ENCODE results near the gene MASP1.

DNA sequence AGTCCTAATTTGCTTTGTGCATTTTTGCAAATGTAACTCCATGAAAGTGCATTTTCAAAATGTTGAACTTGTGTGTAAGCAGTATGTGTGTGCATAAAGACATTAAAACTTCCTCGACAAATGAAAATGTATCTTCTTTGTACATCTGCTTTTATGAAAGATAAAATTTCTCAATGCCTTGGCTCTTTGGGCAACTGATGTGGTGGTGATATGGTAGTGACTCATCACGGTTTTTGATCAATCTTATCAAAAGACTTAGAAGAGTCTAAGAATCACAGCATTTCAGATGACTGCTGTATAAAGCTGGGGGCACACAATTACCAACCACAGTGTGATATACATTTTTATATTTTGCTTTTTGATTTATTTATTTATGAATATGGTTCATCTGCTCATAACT is 5.4 kb upstream of the MASP1 start:
- TF ChIP-seq ZNF331 (CRISPR knock-in tag; IDR thresholded peaks at IDR 0.05; ENCODE audit: low read depth) (no peak), CTCF (conservative IDR thresholded peaks at IDR 0.05; ENCODE audit: low read depth in 2 of 2) (no peak), EZH2 (IDR thresholded peaks at IDR 0.05; ENCODE audit: low read depth, unreplicated experiment) (no peak), POLR2AphosphoS5 (IDR thresholded peaks at IDR 0.05; ENCODE audit: low read depth) (no peak), EZH2phosphoT487 (IDR thresholded peaks at IDR 0.05; ENCODE audit: unreplicated experiment) (no peak), NANOG (IDR thresholded peaks at IDR 0.05; ENCODE audit: borderline replicate concordance) (no peak)
- TF ChIP-seq, protein P1, sequence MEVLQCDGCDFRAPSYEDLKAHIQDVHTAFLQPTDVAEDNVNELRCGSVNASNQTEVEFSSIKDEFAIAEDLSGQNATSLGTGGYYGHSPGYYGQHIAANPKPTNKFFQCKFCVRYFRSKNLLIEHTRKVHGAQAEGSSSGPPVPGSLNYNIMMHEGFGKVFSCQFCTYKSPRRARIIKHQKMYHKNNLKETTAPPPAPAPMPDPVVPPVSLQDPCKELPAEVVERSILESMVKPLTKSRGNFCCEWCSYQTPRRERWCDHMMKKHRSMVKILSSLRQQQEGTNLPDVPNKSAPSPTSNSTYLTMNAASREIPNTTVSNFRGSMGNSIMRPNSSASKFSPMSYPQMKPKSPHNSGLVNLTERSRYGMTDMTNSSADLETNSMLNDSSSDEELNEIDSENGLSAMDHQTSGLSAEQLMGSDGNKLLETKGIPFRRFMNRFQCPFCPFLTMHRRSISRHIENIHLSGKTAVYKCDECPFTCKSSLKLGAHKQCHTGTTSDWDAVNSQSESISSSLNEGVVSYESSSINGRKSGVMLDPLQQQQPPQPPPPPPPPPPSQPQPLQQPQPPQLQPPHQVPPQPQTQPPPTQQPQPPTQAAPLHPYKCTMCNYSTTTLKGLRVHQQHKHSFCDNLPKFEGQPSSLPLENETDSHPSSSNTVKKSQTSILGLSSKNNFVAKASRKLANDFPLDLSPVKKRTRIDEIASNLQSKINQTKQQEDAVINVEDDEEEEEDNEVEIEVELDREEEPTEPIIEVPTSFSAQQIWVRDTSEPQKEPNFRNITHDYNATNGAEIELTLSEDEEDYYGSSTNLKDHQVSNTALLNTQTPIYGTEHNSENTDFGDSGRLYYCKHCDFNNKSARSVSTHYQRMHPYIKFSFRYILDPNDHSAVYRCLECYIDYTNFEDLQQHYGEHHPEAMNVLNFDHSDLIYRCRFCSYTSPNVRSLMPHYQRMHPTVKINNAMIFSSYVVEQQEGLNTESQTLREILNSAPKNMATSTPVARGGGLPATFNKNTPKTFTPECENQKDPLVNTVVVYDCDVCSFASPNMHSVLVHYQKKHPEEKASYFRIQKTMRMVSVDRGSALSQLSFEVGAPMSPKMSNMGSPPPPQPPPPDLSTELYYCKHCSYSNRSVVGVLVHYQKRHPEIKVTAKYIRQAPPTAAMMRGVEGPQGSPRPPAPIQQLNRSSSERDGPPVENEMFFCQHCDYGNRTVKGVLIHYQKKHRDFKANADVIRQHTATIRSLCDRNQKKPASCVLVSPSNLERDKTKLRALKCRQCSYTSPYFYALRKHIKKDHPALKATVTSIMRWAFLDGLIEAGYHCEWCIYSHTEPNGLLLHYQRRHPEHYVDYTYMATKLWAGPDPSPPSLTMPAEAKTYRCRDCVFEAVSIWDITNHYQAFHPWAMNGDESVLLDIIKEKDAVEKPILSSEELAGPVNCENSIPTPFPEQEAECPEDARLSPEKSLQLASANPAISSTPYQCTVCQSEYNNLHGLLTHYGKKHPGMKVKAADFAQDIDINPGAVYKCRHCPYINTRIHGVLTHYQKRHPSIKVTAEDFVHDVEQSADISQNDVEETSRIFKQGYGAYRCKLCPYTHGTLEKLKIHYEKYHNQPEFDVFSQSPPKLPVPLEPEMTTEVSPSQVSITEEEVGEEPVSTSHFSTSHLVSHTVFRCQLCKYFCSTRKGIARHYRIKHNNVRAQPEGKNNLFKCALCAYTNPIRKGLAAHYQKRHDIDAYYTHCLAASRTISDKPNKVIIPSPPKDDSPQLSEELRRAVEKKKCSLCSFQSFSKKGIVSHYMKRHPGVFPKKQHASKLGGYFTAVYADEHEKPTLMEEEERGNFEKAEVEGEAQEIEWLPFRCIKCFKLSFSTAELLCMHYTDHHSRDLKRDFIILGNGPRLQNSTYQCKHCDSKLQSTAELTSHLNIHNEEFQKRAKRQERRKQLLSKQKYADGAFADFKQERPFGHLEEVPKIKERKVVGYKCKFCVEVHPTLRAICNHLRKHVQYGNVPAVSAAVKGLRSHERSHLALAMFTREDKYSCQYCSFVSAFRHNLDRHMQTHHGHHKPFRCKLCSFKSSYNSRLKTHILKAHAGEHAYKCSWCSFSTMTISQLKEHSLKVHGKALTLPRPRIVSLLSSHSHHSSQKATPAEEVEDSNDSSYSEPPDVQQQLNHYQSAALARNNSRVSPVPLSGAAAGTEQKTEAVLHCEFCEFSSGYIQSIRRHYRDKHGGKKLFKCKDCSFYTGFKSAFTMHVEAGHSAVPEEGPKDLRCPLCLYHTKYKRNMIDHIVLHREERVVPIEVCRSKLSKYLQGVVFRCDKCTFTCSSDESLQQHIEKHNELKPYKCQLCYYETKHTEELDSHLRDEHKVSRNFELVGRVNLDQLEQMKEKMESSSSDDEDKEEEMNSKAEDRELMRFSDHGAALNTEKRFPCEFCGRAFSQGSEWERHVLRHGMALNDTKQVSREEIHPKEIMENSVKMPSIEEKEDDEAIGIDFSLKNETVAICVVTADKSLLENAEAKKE (CRISPR knock-in tag; IDR thresholded peaks at IDR 0.05) = no peak
- TF ChIP-seq, protein P2, sequence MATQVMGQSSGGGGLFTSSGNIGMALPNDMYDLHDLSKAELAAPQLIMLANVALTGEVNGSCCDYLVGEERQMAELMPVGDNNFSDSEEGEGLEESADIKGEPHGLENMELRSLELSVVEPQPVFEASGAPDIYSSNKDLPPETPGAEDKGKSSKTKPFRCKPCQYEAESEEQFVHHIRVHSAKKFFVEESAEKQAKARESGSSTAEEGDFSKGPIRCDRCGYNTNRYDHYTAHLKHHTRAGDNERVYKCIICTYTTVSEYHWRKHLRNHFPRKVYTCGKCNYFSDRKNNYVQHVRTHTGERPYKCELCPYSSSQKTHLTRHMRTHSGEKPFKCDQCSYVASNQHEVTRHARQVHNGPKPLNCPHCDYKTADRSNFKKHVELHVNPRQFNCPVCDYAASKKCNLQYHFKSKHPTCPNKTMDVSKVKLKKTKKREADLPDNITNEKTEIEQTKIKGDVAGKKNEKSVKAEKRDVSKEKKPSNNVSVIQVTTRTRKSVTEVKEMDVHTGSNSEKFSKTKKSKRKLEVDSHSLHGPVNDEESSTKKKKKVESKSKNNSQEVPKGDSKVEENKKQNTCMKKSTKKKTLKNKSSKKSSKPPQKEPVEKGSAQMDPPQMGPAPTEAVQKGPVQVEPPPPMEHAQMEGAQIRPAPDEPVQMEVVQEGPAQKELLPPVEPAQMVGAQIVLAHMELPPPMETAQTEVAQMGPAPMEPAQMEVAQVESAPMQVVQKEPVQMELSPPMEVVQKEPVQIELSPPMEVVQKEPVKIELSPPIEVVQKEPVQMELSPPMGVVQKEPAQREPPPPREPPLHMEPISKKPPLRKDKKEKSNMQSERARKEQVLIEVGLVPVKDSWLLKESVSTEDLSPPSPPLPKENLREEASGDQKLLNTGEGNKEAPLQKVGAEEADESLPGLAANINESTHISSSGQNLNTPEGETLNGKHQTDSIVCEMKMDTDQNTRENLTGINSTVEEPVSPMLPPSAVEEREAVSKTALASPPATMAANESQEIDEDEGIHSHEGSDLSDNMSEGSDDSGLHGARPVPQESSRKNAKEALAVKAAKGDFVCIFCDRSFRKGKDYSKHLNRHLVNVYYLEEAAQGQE (IDR thresholded peaks at IDR 0.05; ENCODE audit: unreplicated experiment) = no peak
